OCI-LY7 (cell line): ENCODE data around the gene ZNF813. TPM values are rescaled to one million over a fixed set of nuclear protein-coding genes. Genes with fewer than 3 reads are reported as not detected.
A peak's percentile ranks its signal among the peaks of the same experiment; 100 is the strongest.

ENCODE experiments used
- BruUV-seq: library from RNA; stranded (reverse); fragments of 400-500 nt; replicated peaks from 2 replicates; lab custom pipeline; 2021; lab: Mats Ljungman, UMichigan
- CTCF ChIA-PET: fragments of 300-600 bp; sonication (Branson Sonifier 250); formaldehyde crosslinking; loops from one replicate; lab custom pipeline; 2022; ENCODE audit warnings: antibody characterized with exemption; ENCODE audit not compliant: unreplicated experiment; lab: Charles Lee
- POLR2A ChIA-PET: fragments of 300-600 bp; sonication (Branson Sonifier 250); formaldehyde crosslinking; loops from one replicate; lab custom pipeline; 2022; ENCODE audit warnings: antibody characterized with exemption; lab: Charles Lee
- DNase-seq: peaks from one replicate; pipeline ENCODE4 v3.0.0-alpha.2; 2015; ENCODE audit warnings: low spot score
- H2AFZ ChIP-seq: fragments of 200-600 bp; sonication (generic), shearing (Covaris generic); 2 replicates; pipeline ENCODE4 v1.6.1; 2014; ENCODE audit warnings: mild to moderate bottlenecking, antibody characterized with exemption, low read length, moderate library complexity
- H3K27ac ChIP-seq: fragments of 200-600 bp; sonication (generic); 2 replicates; pipeline ENCODE4 v1.5.1; 2014; ENCODE audit warnings: mixed run types, low read depth, mild to moderate bottlenecking, moderate library complexity, low read length, inconsistent platforms; ENCODE audit not compliant: poor library complexity, severe bottlenecking
- H3K36me3 ChIP-seq: fragments of 200-600 bp; sonication (generic); 2 replicates; pipeline ENCODE4 v1.6.1; 2014; ENCODE audit warnings: mild to moderate bottlenecking, antibody characterized with exemption, low read length, moderate library complexity, mixed read lengths; ENCODE audit not compliant: insufficient read depth
- H3K4me1 ChIP-seq: fragments of 200-600 bp; sonication (generic); 2 replicates; pipeline ENCODE4 v1.5.1; 2014; ENCODE audit warnings: mild to moderate bottlenecking, low read length; ENCODE audit not compliant: insufficient read depth, poor library complexity, severe bottlenecking
- H3K4me2 ChIP-seq: fragments of 200-600 bp; sonication (generic); 2 replicates; pipeline ENCODE4 v1.6.1; 2014; ENCODE audit warnings: mild to moderate bottlenecking, low read length
- H3K4me3 ChIP-seq: fragments of 200-600 bp; sonication (generic); 2 replicates; pipeline ENCODE4 v1.5.1; 2014; ENCODE audit warnings: mild to moderate bottlenecking, low read depth, low read length; ENCODE audit not compliant: poor library complexity, severe bottlenecking
- H3K79me2 ChIP-seq: fragments of 200-600 bp; sonication (generic); 2 replicates; pipeline ENCODE4 v1.6.1; 2016; ENCODE audit warnings: low read depth, mild to moderate bottlenecking, low read length, moderate library complexity, mixed read lengths; ENCODE audit not compliant: insufficient read depth
- H3K9me2 ChIP-seq: fragments of 200-600 bp; sonication (generic); 2 replicates; pipeline ENCODE4 v1.6.1; 2016; ENCODE audit warnings: mild to moderate bottlenecking, low read length, mixed read lengths; ENCODE audit not compliant: insufficient read depth
- H3K9me3 ChIP-seq: fragments of 200-600 bp; sonication (generic); 2 replicates; pipeline ENCODE4 v1.6.1; 2014; ENCODE audit warnings: mild to moderate bottlenecking, mixed run types, low read length, mixed read lengths
- H4K20me1 ChIP-seq: fragments of 200-600 bp; sonication (generic); 2 replicates; pipeline ENCODE4 v1.6.1; 2014; ENCODE audit warnings: mild to moderate bottlenecking, antibody characterized with exemption, low read length, moderate library complexity, mixed read lengths; ENCODE audit not compliant: insufficient read depth
- EZH2phosphoT487 ChIP-seq: fragments of 200-600 bp; sonication (generic); IDR thresholded peaks from 2 replicates; pipeline ENCODE4 v1.6.1; 2018; ENCODE audit warnings: low read depth, borderline replicate concordance, mild to moderate bottlenecking, mixed run types, antibody characterized with exemption, low read length, moderate library complexity, mixed read lengths
- intact Hi-C: fragments of 100-400 bp; cut with micrococcal nuclease; formaldehyde crosslinking; loops from one replicate; pipeline ENCODE4 v1.10.0; 2022; ENCODE audit not compliant: unreplicated experiment
- total RNA-seq, 2 experiments: library from RNA; depleted of rRNA in 1 of 2; stranded (reverse); fragments of >200 nt in 1 of 2; shearing (Covaris generic) in 1 of 2; gene quantifications; 2 replicates each; pipeline ENCODE4 v1.2.3, GENCODE V29; 2014 to 2022
- TF ChIP-seq, protein P1 (sequence below): fragments of 200-600 bp; sonication (generic); conservative IDR thresholded peaks from 2 replicates; pipeline ENCODE4 v1.5.1; 2014; ENCODE audit warnings: mild to moderate bottlenecking, antibody characterized with exemption, low read length, moderate library complexity, mixed read lengths

The ZNF813 gene
- total RNA-seq, 2 experiments from 2014 or later: 5.9 to 6.7 TPM

DNA sequence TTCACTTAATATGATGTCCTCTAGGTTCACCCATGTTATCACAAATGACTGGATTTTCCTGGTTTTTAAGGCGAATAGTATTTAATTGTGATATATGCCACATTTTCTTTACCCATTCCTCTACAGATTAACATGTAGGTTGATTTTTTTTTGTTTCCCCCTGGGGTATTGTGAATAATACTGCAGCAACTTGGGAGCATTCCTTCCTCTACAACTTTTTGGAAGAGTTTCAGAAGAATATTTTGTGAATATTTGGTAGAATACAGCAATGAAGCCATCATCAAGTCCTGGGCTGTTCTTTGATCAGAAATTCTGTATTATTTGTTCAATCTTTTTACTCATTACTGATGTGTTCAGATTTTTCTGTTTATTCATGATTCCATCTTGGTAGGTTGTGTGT lies 64.8 kb downstream of the ZNF813 start:
- intact Hi-C loops: no loop called here
- Histone ChIP-seq H3K4me2 (no peak overlapping the region), H3K36me3 (no peaks in the 10 kb centered on the region), H3K4me3 (no peak overlapping the region), H2AFZ (no peak overlapping the region), H3K4me1 (peaks cover 4% of the 10 kb centered on the region), H3K27ac (no peak overlapping the region), H3K9me3 (no peaks in the 10 kb centered on the region), H4K20me1 (no peaks in the 10 kb centered on the region), H3K79me2 (no peaks in the 10 kb centered on the region), H3K9me2 (no peaks in the 10 kb centered on the region)
- CTCF ChIA-PET: no interaction called here
- no TSS peak for BruUV-seq
- POLR2A ChIA-PET: no interaction called here
- TF ChIP-seq EZH2phosphoT487: no peak
- TF ChIP-seq, protein P1, sequence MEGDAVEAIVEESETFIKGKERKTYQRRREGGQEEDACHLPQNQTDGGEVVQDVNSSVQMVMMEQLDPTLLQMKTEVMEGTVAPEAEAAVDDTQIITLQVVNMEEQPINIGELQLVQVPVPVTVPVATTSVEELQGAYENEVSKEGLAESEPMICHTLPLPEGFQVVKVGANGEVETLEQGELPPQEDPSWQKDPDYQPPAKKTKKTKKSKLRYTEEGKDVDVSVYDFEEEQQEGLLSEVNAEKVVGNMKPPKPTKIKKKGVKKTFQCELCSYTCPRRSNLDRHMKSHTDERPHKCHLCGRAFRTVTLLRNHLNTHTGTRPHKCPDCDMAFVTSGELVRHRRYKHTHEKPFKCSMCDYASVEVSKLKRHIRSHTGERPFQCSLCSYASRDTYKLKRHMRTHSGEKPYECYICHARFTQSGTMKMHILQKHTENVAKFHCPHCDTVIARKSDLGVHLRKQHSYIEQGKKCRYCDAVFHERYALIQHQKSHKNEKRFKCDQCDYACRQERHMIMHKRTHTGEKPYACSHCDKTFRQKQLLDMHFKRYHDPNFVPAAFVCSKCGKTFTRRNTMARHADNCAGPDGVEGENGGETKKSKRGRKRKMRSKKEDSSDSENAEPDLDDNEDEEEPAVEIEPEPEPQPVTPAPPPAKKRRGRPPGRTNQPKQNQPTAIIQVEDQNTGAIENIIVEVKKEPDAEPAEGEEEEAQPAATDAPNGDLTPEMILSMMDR: no peak
- DNase-seq: no peak

DNA sequence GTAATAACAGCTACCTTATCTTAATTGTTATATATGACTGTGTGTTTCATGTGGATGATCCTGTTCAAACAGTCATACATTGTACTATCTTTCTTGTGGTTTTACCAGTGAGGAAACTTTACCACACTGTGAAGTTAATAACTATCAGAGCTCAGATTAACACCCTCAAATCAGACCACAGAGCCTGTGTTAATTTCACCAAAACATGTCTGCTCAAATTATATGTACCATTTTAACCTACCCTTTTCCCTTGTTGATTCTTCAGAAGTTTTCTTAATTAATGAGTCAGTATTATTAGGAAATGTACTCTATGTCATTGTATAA lies 68.7 kb downstream of the ZNF813 start:
- intact Hi-C loops: no loop called here
- TF ChIP-seq EZH2phosphoT487: no peak
- TF ChIP-seq, protein P1: no peak
- no peaks in the 10 kb centered on the region for H3K36me3 ChIP-seq
- no peaks in the 10 kb centered on the region for H4K20me1 ChIP-seq
- no peak for DNase-seq
- H3K4me1 ChIP-seq: peaks cover 7% of the 10 kb centered on the region
- H2AFZ ChIP-seq: no peak overlapping the region
- H3K4me3 ChIP-seq: no peak overlapping the region
- ChIA-PET CTCF (no interaction called here), POLR2A (no interaction called here)
- no peaks in the 10 kb centered on the region for H3K9me2 ChIP-seq
- no peak overlapping the region for H3K4me2 ChIP-seq
- H3K9me3 ChIP-seq: no peaks in the 10 kb centered on the region
- no peak overlapping the region for H3K27ac ChIP-seq
- BruUV-seq: no TSS peak
- H3K79me2 ChIP-seq: no peaks in the 10 kb centered on the region

DNA sequence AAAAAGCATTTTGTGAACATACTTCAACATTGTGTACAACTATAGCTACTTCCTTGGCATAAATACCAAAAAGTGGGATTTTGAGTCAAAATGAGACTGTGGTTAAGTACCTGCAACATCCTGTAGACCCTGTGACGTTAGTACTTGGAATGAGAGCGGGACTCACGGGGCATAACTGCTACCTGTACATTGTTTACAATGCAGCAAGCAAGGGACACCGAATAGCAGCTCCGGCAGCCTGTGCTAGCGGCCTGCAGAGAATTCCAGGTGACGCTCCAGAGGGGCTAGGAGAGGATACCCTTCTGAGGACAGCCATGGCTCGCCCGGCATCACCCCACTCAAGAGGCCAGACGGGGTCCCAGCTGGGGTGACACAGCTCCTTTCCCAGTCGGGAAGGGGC lies 69.6 kb downstream of the ZNF813 start:
- no peak for DNase-seq
- POLR2A ChIA-PET: no interaction called here
- CTCF ChIA-PET: no interaction called here
- Histone ChIP-seq H3K4me2 (peak overlapping the region; percentile 86), H3K9me3 (no peaks in the 10 kb centered on the region), H4K20me1 (no peaks in the 10 kb centered on the region), H3K36me3 (no peaks in the 10 kb centered on the region; the same call in 1 of the 2 replicates), H3K4me3 (peak overlapping the region; percentile 87), H3K79me2 (no peaks in the 10 kb centered on the region), H2AFZ (peak overlapping the region; percentile 78; the same call in 1 of the 2 replicates), H3K27ac (no peak overlapping the region), H3K9me2 (no peaks in the 10 kb centered on the region), H3K4me1 (peaks cover 7% of the 10 kb centered on the region)
- TF ChIP-seq, protein P1: no peak
- no peak for TF ChIP-seq EZH2phosphoT487
- intact Hi-C loops: no loop called here
- no TSS peak for BruUV-seq
